ENCODE results near the gene PTPRG.

GRCh38 chr3:61527011-61527410 lies 34.4 kb upstream of the PTPRG start:
- TF ChIP-seq CTCF (IDR thresholded peaks at IDR 0.05) (no peak), POLR2A (IDR thresholded peaks at IDR 0.05) (no peak)
